ENCODE results near the gene SCMH1. TPM values are rescaled to one million over a fixed set of nuclear protein-coding genes. Genes with fewer than 3 reads are reported as not detected.

SCMH1 gene
- total RNA-seq, 4 donors from 2014 or later: 45.6 to 102 (median 82.5) TPM

DNA sequence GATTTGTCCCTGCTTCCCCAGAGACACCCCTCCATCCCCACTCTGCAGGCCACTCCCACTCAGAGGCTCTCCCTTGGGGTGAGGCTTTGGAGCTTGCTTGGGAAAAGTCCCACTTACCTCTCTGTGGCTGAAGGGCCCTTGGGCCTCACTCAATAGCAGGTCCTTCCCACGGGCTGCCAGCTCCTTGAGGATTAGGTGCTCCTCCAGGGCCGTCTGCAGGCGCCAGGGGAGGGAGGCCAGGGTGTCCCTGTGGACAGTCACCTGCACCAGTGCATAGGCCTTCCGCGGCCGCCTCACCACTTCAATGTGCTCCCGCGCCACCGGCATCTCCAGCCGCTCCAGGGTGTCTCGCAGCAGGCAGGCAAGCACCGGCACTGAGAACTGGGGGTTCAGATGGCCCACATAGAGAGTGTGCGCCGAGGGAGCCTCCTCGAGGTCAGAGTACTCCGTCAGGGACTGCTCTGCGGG lies 222.0 kb downstream of the SCMH1 start:
- H3K27ac ChIP-seq: no peak overlapping the region
- no peaks in the 10 kb centered on the region for H3K27me3 ChIP-seq
- TF ChIP-seq EP300 (IDR thresholded peaks at IDR 0.05) (no peak), CTCF (IDR thresholded peaks at IDR 0.05) (no peak), POLR2AphosphoS5 (IDR thresholded peaks at IDR 0.05) (no peak), POLR2A (IDR thresholded peaks at IDR 0.05) (no peak)
- H3K4me1 ChIP-seq: peaks cover 0 to 21% (median 0%) of the 10 kb centered on the region in 3 donors
- H3K9me3 ChIP-seq: no peaks in the 10 kb centered on the region
- no peak overlapping the region for H3K4me3 ChIP-seq
- peaks cover 0 to 36% of the 10 kb centered on the region in 2 donors for H3K36me3 ChIP-seq
- no CpG with 5 or more reads among the region's 17 CpGs for WGBS, 2 donors (ENCODE audit: low coverage in 1 of 2)
- no peak for ATAC-seq

DNA sequence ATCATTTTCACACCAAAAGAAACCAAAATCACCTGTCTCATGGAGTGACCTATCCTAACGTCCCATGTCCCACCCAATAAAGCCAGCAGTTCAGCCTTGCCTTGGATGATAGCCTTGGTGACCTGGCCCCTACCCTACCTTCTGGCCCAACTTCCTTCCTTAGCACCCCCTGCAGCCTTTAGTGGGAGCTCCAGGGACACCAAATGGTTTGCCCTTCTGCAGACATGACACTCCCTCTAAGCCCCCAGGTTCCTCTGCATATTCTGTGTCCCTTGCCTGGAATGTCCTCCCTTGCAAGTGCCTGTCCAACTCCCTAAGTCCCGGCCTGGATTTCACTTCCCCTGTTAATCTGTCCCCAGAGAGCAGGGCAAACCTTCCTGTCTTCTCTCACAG lies 222.8 kb downstream of the SCMH1 start:
- H3K4me1 ChIP-seq: peaks cover 0 to 24% (median 0%) of the 10 kb centered on the region in 3 donors
- peaks cover 0 to 30% of the 10 kb centered on the region in 2 donors for H3K36me3 ChIP-seq
- no peaks in the 10 kb centered on the region for H3K27me3 ChIP-seq
- WGBS, 2 donors (ENCODE audit: low coverage in 1 of 2): 68 to 78% methylated on average over 2 of the region's 2 CpGs
- ATAC-seq: no peak
- no peak overlapping the region for H3K27ac ChIP-seq
- no peaks in the 10 kb centered on the region for H3K9me3 ChIP-seq
- no peak for TF ChIP-seq EP300 (IDR thresholded peaks at IDR 0.05)
- TF ChIP-seq POLR2A (IDR thresholded peaks at IDR 0.05): no peak
- no peak for TF ChIP-seq POLR2AphosphoS5 (IDR thresholded peaks at IDR 0.05)
- no peak for TF ChIP-seq CTCF (IDR thresholded peaks at IDR 0.05)
- H3K4me3 ChIP-seq: no peak overlapping the region

GRCh38 chr1:41018018-41018410 lies 224.1 kb downstream of the SCMH1 start:
- no peak for ATAC-seq
- Histone ChIP-seq H3K4me1 (peaks cover 0 to 24% (median 0%) of the 10 kb centered on the region in 3 donors), H3K27me3 (no peaks in the 10 kb centered on the region), H3K27ac (no peak overlapping the region), H3K36me3 (peaks cover 0 to 27% of the 10 kb centered on the region in 2 donors), H3K9me3 (no peaks in the 10 kb centered on the region), H3K4me3 (no peak overlapping the region)
- TF ChIP-seq POLR2AphosphoS5 (IDR thresholded peaks at IDR 0.05) (no peak), POLR2A (IDR thresholded peaks at IDR 0.05) (no peak), EP300 (IDR thresholded peaks at IDR 0.05) (no peak), CTCF (IDR thresholded peaks at IDR 0.05) (no peak)
- WGBS, 2 donors (ENCODE audit: low coverage in 1 of 2): 78 to 84% methylated on average over 3 to 7 of the region's 8 CpGs

DNA sequence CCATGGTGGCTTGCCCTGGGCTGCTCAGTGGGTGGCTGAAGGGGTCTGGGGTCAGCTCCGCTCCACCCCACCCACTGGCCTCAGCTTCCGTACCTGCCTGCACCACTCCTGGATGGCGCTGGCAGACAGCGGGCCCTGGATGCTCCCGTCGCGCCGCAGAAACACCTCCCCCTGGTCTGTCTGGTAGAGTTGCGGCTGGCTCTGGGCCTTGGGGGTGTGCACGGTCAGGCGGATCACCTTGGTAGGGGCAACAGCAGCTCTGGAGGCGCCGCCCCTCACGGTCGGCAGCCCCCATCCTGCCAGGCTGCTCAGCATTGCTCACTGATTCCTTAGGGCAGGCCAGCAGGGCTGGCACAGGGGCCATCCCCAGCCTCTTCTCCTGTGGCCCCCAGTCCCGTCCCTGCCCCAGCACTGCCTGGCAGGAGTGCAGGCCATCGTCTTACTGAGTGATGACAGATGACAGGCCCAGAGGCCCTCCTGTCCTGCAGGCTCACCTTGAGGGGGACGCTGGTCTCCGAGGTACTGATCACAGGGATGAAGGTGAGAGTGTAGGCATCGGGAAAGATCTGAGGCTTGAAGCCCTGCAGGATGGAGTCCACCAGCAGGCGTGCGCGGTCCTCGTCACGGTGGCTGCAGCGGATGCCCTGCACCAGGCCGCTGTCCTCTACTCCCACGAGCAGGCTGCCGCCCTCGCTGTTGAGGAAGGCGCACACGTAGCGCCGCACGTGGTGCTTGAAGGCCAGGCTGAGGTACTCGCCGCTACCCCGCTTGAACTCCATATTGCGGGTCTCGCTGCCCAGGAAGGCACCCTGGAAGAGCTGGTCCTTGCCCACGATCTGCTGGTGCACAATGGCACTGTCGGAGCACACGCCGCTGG lies 224.7 kb downstream of the SCMH1 start:
- Histone ChIP-seq H3K27ac (no peak overlapping the region), H3K36me3 (peaks cover 0 to 28% of the 10 kb centered on the region in 2 donors), H3K9me3 (no peaks in the 10 kb centered on the region), H3K27me3 (no peaks in the 10 kb centered on the region), H3K4me1 (peaks cover 0 to 24% (median 0%) of the 10 kb centered on the region in 3 donors), H3K4me3 (no peak overlapping the region)
- no peak for ATAC-seq
- 95 to 100% methylated on average over 3 to 9 of the region's 44 CpGs for WGBS, 2 donors (ENCODE audit: low coverage in 1 of 2)
- TF ChIP-seq POLR2AphosphoS5 (IDR thresholded peaks at IDR 0.05) (no peak), EP300 (IDR thresholded peaks at IDR 0.05) (no peak), POLR2A (IDR thresholded peaks at IDR 0.05) (no peak), CTCF (IDR thresholded peaks at IDR 0.05) (no peak)

Data from gastroesophageal sphincter (tissue), 4 donors.